GM23338 (cell line): ENCODE results near the gene MCM3AP.

Source experiments
- EZH2 ChIP-seq: fragments of 200-600 bp; sonication (generic); IDR thresholded peaks from one replicate; pipeline ENCODE4 v1.8.0; 2017; ENCODE audit warnings: antibody characterized with exemption, mild to moderate bottlenecking, low read depth; ENCODE audit not compliant: unreplicated experiment
- EZH2phosphoT487 ChIP-seq: fragments of 200-600 bp; sonication (generic); IDR thresholded peaks from one replicate; pipeline ENCODE4 v1.8.1; 2018; ENCODE audit warnings: antibody characterized with exemption; ENCODE audit not compliant: unreplicated experiment
- POLR2AphosphoS5 ChIP-seq: IDR thresholded peaks from 2 replicates; pipeline ENCODE4 v1.6.1; 2016; ENCODE audit warnings: antibody characterized with exemption, low read depth
- TF ChIP-seq, protein P1 (sequence below), 2 experiments: fragments of 200-600 bp in 1 of 2; sonication (generic) in 1 of 2; conservative IDR thresholded peaks; 2 replicates each; pipeline versions ENCODE4 v1.5.1 to v1.6.1; 2016 to 2017; ENCODE audit warnings: antibody characterized with exemption in 2 of 2, low read depth in 2 of 2, mild to moderate bottlenecking in 2 of 2, moderate library complexity in 1 of 2
- TF ChIP-seq, protein P2 (sequence below): IDR thresholded peaks from 2 replicates; pipeline ENCODE4 v1.6.1; 2016; ENCODE audit warnings: antibody characterized with exemption
- TF ChIP-seq, protein P3 (sequence below): IDR thresholded peaks from one replicate; pipeline ENCODE4 v1.6.1; 2018; ENCODE audit warnings: antibody characterized with exemption; ENCODE audit not compliant: unreplicated experiment

DNA sequence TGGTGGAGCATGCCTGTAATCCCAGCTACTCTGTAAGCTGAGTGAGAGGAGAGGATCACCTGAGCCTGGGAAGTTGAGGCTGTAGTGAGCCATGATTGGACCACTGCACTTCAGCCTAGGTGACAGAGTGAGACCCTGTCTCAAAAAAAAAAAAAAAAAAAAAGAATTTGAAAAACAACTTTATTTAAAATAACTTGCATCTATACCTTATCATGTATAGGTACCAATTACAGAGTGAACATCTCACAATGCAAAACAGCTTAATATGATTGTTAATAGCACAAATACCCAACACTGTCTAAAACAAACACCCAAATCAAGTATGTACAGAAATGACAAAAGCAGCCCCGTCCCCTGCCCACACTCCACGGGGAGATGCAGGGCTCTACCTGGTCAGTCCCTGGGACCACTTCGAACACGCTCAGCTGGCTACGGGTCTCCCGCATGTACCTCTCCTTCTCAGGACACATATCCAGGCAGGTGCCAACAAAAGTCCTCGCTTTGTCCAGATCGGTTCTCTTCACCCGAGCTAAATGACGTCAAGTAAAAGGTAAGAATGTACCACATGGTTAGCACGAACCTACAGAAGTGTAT lies 10.5 kb downstream of the MCM3AP start:
- TF ChIP-seq, protein P1, sequence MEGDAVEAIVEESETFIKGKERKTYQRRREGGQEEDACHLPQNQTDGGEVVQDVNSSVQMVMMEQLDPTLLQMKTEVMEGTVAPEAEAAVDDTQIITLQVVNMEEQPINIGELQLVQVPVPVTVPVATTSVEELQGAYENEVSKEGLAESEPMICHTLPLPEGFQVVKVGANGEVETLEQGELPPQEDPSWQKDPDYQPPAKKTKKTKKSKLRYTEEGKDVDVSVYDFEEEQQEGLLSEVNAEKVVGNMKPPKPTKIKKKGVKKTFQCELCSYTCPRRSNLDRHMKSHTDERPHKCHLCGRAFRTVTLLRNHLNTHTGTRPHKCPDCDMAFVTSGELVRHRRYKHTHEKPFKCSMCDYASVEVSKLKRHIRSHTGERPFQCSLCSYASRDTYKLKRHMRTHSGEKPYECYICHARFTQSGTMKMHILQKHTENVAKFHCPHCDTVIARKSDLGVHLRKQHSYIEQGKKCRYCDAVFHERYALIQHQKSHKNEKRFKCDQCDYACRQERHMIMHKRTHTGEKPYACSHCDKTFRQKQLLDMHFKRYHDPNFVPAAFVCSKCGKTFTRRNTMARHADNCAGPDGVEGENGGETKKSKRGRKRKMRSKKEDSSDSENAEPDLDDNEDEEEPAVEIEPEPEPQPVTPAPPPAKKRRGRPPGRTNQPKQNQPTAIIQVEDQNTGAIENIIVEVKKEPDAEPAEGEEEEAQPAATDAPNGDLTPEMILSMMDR (conservative IDR thresholded peaks at IDR 0.05; ENCODE audit: low read depth in 2 of 2) = no peak
- TF ChIP-seq, protein P2, sequence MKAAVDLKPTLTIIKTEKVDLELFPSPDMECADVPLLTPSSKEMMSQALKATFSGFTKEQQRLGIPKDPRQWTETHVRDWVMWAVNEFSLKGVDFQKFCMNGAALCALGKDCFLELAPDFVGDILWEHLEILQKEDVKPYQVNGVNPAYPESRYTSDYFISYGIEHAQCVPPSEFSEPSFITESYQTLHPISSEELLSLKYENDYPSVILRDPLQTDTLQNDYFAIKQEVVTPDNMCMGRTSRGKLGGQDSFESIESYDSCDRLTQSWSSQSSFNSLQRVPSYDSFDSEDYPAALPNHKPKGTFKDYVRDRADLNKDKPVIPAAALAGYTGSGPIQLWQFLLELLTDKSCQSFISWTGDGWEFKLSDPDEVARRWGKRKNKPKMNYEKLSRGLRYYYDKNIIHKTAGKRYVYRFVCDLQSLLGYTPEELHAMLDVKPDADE = no peak
- TF ChIP-seq EZH2phosphoT487 (no peak), EZH2 (no peak), POLR2AphosphoS5 (no peak)
- TF ChIP-seq, protein P3, sequence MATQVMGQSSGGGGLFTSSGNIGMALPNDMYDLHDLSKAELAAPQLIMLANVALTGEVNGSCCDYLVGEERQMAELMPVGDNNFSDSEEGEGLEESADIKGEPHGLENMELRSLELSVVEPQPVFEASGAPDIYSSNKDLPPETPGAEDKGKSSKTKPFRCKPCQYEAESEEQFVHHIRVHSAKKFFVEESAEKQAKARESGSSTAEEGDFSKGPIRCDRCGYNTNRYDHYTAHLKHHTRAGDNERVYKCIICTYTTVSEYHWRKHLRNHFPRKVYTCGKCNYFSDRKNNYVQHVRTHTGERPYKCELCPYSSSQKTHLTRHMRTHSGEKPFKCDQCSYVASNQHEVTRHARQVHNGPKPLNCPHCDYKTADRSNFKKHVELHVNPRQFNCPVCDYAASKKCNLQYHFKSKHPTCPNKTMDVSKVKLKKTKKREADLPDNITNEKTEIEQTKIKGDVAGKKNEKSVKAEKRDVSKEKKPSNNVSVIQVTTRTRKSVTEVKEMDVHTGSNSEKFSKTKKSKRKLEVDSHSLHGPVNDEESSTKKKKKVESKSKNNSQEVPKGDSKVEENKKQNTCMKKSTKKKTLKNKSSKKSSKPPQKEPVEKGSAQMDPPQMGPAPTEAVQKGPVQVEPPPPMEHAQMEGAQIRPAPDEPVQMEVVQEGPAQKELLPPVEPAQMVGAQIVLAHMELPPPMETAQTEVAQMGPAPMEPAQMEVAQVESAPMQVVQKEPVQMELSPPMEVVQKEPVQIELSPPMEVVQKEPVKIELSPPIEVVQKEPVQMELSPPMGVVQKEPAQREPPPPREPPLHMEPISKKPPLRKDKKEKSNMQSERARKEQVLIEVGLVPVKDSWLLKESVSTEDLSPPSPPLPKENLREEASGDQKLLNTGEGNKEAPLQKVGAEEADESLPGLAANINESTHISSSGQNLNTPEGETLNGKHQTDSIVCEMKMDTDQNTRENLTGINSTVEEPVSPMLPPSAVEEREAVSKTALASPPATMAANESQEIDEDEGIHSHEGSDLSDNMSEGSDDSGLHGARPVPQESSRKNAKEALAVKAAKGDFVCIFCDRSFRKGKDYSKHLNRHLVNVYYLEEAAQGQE = no peak
